NCI-H2081 (cell line): Measurements from ENCODE around the gene S100A4.
"Not testable (repeated sequence)": the region's sequence is repeated elsewhere in the genome, so short reads cannot be mapped to it uniquely, and the experiment has no call there.

ENCODE experiments used
- DNase-seq, 2 experiments: peaks; one replicate each; lab custom pipeline; 2025; lab: John Stamatoyannopoulos, UW

The S100A4 gene

GRCh38 chr1:153533689-153534201 is 11.9 kb downstream of the S100A4 start:
- peak in 1 of 2 experiments; percentile 36 for DNase-seq

GRCh38 chr1:153532769-153533599 is 12.6 kb downstream of the S100A4 start:
- DNase-seq = peak; percentile 90 to 91

- DNase-seq = peak in 1 of 2 experiments; percentile 48
Measured at GRCh38 chr1:153532181-153532580, 13.4 kb downstream of the S100A4 start.

- no peak for DNase-seq
Measured at GRCh38 chr1:153531638-153532037, 14.0 kb downstream of the S100A4 start.

- no peak for DNase-seq
Measured at GRCh38 chr1:153527683-153528040, 17.9 kb downstream of the S100A4 start.

- no peak for DNase-seq
Measured at GRCh38 chr1:153527023-153527682, 18.5 kb downstream of the S100A4 start.

GRCh38 chr1:153526132-153526543 is 19.5 kb downstream of the S100A4 start:
- DNase-seq = no peak

- no peak for DNase-seq
Measured at GRCh38 chr1:153525088-153525728, 20.4 kb downstream of the S100A4 start.

GRCh38 chr1:153522353-153523048 is 23.1 kb downstream of the S100A4 start:
- not testable (repeated sequence) for DNase-seq

GRCh38 chr1:153521808-153522207 is 23.8 kb downstream of the S100A4 start:
- DNase-seq = not testable (repeated sequence)

- no peak for DNase-seq
Measured at GRCh38 chr1:153520818-153521476, 24.7 kb downstream of the S100A4 start.

- DNase-seq = not testable (repeated sequence)
Measured at GRCh38 chr1:153520137-153520691, 25.4 kb downstream of the S100A4 start.

- DNase-seq = no peak
Measured at GRCh38 chr1:153519242-153519641, 26.4 kb downstream of the S100A4 start.

GRCh38 chr1:153515504-153516394 is 29.9 kb downstream of the S100A4 start:
- DNase-seq = no peak

- no peak for DNase-seq
Measured at GRCh38 chr1:153513666-153514065, 31.9 kb downstream of the S100A4 start.

GRCh38 chr1:153513023-153513422 is 32.6 kb downstream of the S100A4 start:
- DNase-seq = peak in 1 of 2 experiments; percentile 32

GRCh38 chr1:153510984-153511410 is 34.6 kb downstream of the S100A4 start:
- peak; percentile 86 to 88 for DNase-seq

GRCh38 chr1:153509729-153510354 is 35.8 kb downstream of the S100A4 start:
- peak; percentile 14 to 22 for DNase-seq

- DNase-seq = no peak
Measured at GRCh38 chr1:153509036-153509435, 36.6 kb downstream of the S100A4 start.
